Activated gamma-delta T cell treated with anti-CD3 and anti-CD28 coated beads, Interleukin-2, amount 50 U/mL, for 16 hours (primary cell): Measurements from ENCODE around the gene ARL6IP4.
"Not testable (repeated sequence)": the region's sequence is repeated elsewhere in the genome, so short reads cannot be mapped to it uniquely, and the experiment has no call there.

Experiments used
- DNase-seq: peaks from one replicate; pipeline ENCODE4 v3.0.0-alpha.2; 2020; ENCODE audit warnings: low read depth

ARL6IP4 gene

GRCh38 chr12:123011701-123012100 is 31.2 kb downstream of the ARL6IP4 start:
- no peak for DNase-seq

GRCh38 chr12:123013185-123014095 is 33.0 kb downstream of the ARL6IP4 start:
- no peak for DNase-seq

GRCh38 chr12:123014473-123014872 is 34.0 kb downstream of the ARL6IP4 start:
- not testable (repeated sequence) for DNase-seq

DNA sequence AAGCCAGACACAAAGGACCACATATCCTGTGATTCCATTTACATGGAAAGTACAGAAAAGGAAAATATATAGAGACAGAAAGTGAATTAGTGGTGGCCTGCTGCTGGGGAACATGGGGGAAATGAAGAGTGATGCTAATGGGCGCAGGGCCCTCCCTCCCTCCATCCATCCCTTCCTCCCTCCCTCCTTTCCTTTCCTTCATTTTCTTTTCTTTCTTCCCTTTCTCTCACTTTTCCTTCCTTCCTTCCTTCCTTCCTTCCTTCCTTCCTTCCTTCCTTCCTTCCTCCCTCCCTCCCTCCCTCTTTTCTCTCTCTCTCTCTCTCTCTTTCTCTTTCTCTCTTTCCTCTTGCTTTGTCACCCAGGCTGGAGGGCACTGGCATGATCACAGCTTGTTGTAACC is 37.3 kb downstream of the ARL6IP4 start:
- DNase-seq: no peak

- no peak for DNase-seq
Measured at GRCh38 chr12:123019841-123020138, 39.3 kb downstream of the ARL6IP4 start.

- no peak for DNase-seq
Measured at GRCh38 chr12:123021688-123022604, 41.5 kb downstream of the ARL6IP4 start.

DNA sequence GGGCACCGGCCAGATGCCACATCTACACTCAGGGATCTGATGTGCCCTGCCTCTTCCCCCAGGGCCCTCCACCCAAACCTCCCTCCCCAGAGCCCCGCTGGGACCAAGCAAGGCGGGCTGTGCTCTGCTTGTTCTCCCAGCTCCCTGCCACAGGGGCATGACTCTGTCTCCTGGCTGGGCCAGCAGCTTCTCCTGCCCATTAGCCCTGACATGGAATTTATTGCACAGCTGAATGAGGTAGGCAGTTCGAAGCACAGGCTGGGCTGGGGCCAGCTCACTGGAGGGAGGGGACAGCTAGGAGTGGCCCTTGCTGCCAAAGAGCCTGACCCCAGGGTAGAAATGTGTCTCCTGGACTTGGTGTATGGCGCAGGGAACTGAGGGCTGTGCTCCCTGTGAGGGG is 42.4 kb downstream of the ARL6IP4 start:
- no peak for DNase-seq

DNA sequence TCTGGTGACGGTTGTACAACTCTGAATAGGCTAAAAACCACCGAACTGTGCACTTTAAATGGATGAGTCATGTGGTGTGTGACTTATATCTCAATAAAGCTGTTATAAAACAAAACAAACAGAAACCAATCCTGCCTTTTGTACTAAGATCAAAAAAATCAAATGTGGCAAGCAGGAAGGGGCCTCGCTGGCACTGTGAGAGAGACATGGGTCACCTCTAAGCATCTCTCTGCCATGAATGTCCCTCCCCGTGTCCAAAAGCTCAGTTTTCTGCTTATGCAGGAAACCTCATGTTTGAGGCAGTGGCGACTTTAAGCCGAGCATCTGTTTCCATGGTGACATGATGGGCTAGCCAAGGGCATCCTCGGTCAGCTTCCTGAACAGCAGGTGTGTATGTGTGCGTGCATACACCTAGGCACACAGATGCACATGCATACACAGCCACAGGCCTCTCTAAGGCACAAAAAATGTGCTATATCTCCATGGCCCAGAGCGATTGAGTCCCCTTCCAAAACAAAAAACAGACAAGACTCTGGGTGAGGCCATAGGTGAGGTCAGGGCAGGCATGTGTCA is 44.4 kb downstream of the ARL6IP4 start:
- DNase-seq: no peak

- DNase-seq: no peak
Measured at GRCh38 chr12:123026094-123026853, 45.8 kb downstream of the ARL6IP4 start.

- DNase-seq: no peak
Measured at GRCh38 chr12:123027726-123028445, 47.4 kb downstream of the ARL6IP4 start.

GRCh38 chr12:123028475-123028874 is 48.0 kb downstream of the ARL6IP4 start:
- no peak for DNase-seq

- no peak for DNase-seq
Measured at GRCh38 chr12:123029550-123029949, 49.1 kb downstream of the ARL6IP4 start.

DNA sequence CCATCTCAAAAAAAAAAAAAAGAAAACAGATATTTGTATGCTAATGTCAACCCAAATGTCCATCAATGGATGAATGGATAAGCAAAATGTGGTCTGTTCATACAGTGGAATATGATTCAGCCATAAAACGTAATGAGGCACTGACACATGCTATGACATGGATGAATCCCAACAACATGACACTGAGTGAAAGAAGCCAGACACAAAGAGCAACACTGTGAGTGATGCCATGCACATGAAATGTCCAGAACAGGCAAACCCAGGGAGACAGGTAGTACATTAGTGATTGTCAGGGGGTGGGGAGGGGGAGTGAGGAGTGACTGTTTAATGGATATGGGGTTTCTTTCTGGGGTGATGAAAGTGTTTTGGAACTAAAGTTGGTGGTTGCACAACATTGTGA is 50.2 kb downstream of the ARL6IP4 start:
- DNase-seq: no peak

GRCh38 chr12:123031171-123031845 is 50.8 kb downstream of the ARL6IP4 start:
- no peak for DNase-seq
